ENCODE results near the gene KCNN3.

Gene KCNN3

DNA sequence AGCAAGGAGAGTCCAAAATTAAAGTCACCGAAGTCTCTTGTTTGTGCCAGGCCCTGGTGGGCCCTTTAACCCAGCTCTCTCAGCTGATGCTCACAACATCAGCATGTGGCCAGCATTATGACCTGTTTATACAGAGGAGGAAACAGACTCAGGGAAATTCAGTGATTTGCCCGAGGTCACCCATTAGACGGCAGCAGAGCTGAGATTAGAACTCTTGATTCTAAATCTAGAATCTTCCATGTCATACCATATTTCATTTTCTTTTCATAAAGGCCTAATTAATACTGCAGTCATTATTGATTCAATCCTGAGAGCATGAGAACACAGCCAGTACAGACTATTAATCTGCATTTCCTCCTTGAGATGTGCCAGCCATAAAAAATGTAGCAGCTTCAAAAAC lies 63.7 kb downstream of the KCNN3 start:
- DNase-seq, result no peak
- in situ Hi-C loops (cut with MboI; ENCODE audit: low pct_unique_long_range_greater_than_20kb, low sequenced_read_pairs), result no loop called here

DNA sequence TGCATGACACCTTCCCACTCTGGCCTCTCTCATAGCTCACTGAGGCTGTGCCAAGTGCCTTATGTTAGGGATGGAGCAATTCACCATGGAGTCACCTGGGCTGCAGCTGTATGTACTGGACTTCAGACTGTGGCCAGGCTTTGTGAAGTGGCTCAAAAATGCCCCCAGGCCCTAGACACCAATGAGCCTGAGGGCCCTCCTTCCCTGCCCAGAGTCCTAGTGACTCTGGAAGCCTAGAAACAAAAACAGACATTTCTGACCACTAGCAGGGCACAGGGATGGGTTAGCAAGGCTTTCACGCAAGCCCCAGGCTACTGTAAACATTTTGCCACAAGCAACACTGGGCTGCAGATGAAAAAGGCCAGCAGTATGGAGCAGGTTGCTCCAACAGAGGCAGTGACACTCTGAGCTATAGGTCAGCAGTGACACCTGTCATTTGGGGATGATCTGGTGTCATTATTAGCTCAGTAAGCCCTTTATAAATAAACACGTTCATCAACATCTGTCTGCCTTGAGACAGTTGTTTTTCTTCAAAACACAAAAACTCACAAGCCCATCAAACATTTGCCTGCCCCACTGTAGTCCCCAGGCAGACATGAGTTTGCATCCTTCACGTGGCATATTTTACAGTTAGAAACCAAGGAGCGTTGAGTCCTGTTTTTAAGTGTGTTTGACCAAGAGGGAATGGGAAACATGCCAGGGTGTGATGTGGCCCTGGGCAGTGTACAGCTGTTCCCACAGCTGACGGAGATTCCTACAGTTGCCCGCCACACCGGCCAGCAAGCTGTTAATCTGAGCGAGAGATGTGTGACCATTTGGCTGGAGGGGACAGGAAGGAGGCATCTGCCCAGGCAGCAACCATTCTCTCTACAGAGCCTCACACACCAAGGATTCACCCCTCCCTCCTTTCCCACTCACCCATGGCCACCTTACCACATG lies 66.8 kb downstream of the KCNN3 start:
- in situ Hi-C loops (cut with MboI; ENCODE audit: low pct_unique_long_range_greater_than_20kb, low sequenced_read_pairs), result no loop called here
- DNase-seq, result no peak

DNA sequence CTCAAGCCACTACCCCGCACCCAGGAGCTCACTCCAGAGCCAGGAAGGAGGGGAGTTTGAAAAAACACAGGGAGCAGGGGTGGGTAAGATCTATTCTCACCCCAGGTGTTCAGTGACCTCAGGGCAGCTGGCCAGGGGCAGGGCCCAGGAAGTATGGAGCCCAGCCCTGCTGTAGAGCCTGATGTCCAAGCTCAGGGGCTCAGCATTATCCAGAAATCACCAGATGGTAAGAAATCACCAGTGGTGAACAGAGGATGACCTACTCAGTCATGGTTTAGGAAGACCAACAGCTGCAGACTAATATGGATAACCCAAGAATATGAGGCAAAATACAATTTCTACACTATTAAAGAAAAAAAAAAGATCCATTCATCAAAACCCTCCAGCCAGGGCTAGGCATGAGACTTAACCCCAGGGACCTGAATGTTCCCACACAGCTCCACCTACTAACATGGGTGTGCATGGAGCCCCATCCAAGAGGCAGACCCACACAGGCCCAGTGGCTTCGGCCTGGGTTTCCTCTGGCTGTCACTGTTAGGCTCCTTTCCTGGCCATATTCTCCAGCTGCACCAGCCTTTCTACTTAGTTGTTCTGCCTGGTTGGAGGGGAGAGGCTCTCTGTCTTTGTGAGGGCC lies 67.6 kb downstream of the KCNN3 start:
- no peak for DNase-seq
- in situ Hi-C loops (cut with MboI; ENCODE audit: low pct_unique_long_range_greater_than_20kb, low sequenced_read_pairs), result no loop called here

DNA sequence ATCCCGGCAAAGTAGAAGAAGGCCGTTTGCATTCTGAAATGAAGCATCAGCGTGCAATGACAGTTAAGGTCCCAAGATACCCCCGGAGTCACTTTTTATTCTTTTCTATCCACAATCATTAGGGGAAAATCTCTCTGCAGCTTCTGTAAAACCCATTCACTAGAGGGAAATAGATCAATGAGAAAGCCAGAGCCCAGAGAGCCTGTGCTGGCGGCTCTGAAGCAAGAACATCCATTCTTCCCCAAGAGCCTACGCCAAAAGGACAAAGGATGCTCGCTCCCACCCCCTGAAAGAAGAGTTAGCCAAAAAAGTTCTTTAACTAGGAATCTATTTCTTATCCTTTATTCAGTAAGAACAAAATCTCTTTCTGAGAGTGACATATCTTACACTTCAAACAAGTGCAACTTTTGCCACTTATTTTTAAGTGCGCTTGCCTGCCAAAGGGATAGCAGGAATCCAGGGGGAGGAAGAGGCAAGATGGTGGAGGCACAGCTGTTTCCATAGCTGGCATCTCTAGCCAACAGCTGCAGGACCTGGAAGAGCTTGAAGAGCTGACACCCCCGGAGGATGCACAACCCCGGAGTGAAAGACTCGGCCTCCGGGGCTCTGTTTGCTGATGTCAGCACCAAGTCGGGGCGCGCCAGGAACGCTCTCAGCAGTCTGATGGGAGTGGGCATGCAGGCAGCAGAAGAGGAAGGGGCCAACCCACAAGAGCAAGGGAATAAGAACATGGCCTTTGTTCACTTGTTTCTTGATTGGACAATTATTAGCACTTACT lies 68.7 kb downstream of the KCNN3 start:
- in situ Hi-C loops (cut with MboI; ENCODE audit: low pct_unique_long_range_greater_than_20kb, low sequenced_read_pairs), result no loop called here

DNA sequence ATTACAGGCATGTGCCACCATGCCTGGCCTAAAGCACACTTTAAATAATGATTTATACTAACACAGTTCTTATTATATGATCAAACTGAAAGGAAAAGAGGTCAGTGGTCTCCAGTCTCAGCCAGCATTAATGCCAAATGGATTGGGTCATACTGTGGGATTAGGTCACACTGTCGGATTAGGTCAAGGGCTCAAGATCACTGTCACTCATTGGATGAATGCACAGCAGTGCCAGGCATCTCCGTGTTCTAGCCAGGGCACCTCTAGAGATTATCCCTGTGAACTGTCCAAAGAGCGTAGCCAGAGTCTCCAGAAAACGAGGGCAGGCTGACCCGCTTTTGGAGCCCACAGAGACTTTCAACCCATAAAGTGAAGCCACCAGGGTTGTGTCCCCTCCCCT lies 70.9 kb downstream of the KCNN3 start:
- DNase-seq, result no peak
- in situ Hi-C loops (cut with MboI; ENCODE audit: low pct_unique_long_range_greater_than_20kb, low sequenced_read_pairs), result no loop called here

More for the DNA sequence above, 68.7 kb downstream of the KCNN3 start:
- DNase-seq, result no peak

DNA sequence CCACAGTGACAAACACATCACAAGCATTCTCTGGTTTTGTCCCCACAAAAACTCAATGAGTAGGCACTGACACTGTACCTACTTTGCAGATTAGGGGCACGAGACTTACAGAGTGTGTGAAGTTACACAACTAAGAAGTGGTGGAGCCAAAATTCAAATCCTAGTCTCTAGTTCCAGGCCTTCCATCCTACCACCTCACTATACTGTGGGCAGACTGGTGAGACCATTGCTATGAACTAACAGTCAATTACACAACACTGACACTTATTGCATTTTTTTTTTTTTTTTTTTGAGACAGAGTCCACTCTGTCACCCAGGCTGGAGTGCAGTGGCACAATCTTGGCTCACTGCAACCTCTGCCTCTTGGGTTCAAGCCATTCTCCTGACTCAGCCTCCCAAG lies 71.4 kb downstream of the KCNN3 start:
- in situ Hi-C loops (cut with MboI; ENCODE audit: low pct_unique_long_range_greater_than_20kb, low sequenced_read_pairs), result no loop called here
- DNase-seq, result no peak

DNA sequence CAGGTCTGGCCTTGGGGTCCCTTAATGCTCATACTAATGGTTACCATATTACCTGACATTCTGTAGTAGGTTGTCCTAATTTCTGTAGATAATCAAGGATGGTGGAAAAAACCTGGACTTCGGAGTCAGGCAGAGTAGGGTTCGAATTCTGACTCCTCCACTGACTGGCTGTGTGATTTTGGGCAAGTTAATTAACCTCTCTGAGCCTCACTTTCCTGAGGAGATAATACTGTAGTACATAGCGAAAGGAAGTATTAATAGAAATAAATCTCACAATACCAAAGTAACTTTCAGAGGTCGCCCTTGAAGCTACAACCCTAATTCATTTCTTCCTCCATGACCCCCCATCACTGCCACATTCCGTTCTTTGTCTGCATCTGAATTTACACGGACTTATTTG lies 72.9 kb downstream of the KCNN3 start:
- DNase-seq, result no peak
- in situ Hi-C loops (cut with MboI; ENCODE audit: low pct_unique_long_range_greater_than_20kb, low sequenced_read_pairs), result no loop called here

DNA sequence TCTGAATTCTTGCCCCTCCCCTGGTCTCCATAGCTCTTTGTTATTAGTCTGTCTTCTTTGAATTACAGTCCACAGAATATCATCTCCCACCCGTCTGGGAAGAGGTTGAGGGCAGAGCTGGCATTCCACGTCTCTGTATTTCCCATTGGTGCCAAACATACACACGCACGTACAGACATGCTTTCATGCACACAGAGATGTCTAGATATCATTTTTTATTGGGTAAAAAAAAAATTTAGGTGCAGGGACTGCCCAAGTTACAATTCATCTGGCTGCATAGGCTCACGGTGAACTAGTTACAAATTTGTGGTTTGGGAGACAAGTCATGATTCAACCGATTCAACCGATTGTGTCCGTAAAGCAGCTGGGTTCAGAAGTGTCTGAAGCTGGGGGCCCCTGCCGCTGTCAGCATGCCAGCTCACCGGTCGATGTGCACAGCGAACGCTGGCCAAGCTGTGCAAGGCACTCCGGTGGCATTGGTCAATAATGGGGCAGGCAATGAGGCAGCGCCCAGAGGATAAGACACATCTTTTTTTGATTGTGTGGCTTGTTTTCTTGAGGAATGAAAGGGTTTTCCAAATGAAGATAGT lies 73.7 kb downstream of the KCNN3 start:
- DNase-seq, result no peak
- in situ Hi-C loops (cut with MboI; ENCODE audit: low pct_unique_long_range_greater_than_20kb, low sequenced_read_pairs), result no loop called here

DNA sequence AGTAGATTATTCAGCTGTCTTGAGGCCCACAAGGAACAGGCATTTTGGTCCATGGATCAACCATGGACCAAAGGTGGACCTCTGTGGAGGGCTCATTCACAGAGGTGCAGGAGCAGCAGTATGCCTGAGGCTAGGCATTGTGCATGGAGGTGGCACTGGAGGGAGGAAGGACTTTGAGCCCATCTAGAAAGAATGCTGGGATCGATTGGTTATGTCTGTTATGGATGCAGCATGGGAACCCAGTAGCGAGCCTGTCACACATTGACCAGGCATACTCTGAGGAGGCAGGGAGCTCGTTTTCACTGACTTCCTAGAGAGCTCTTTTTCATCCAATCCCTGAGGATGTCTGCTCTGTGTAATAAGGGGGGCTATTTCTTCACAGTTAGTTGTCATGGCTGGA lies 75.5 kb downstream of the KCNN3 start:
- in situ Hi-C loops (cut with MboI; ENCODE audit: low pct_unique_long_range_greater_than_20kb, low sequenced_read_pairs), result no loop called here
- DNase-seq, result no peak

DNA sequence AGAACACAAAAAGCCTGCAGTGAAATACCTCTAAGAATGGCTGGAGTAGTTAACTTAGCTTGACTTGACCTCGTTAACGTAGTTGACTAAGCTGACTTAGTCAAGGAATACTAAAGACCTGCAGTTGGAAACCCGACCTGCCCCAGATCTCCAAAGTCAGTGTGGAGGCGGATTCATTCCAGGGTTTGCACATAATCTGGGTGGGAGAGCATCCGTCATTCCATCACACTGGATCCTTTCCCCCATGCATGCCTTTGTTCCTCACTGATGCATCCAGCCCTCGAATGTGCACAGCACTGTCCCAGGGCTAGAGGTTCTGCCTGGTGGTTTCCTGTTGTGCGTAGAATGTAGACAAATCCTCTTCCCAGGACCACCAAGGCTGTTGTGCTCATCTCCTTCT lies 76.4 kb downstream of the KCNN3 start:
- in situ Hi-C loops (cut with MboI; ENCODE audit: low pct_unique_long_range_greater_than_20kb, low sequenced_read_pairs), result no loop called here
- DNase-seq, result no peak

DNA sequence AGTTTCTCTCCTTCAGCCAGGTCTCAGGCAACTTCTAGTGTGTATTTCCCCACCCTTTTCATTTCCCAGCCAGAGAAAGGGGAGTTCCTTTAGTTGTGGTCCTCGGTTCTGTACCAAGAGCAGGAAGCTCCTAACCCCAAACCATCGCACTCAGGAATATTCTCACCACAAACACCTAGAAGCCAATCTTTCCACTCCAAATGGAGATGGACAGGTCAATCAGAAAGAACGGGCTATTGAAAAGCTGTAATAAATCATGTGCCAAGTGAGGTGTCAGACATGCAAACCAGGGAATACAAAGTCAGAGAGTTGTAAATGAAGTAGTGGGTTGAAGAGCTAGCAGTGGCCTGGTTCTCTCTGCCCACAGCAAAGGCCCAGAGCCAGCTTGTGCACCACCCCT lies 77.2 kb downstream of the KCNN3 start:
- in situ Hi-C loops (cut with MboI; ENCODE audit: low pct_unique_long_range_greater_than_20kb, low sequenced_read_pairs), result no loop called here
- no peak for DNase-seq

DNA sequence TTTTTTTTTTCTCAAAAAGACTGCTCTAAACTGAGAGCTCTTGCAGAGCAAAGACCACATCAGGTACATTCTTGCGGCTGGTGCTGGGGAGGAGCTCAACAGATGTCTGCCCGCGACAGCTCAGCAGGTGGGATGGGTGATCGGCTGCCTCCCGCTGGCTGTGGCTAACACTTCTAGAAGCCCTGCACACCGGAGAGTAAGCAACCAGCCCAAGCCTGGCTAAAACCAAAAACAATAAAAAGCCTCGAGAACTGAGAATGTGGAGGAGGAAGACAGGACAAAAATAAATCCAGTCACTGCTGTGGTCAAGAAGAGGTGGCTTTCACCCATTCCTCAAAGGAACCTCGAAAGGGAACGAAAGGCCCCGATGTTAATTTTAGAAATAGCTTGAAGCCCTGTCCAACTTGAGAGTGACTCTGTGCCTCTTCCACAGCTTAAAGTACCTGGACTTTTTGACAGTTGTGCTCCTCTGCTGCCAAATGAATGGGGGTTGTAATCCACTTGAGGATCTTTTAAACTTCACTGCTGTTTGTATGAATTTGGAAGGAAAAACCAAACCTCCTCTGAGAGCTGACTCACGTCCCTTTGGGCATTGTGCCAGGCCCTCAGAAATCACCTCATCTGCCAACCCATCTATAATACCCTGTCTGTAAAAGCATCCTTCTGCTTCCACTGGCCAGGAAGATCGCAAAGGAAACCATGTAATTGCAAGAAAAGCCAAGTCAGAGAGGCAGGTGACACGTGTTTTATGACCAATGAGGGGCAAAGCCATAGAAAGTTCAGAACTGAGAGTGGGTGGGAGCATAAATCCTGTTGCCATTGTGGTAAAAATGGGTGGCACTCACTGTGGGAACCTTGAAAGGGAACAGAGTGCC lies 78.6 kb downstream of the KCNN3 start:
- peak; percentile 51 for DNase-seq
- in situ Hi-C loops (cut with MboI; ENCODE audit: low pct_unique_long_range_greater_than_20kb, low sequenced_read_pairs), result no loop called here

DNA sequence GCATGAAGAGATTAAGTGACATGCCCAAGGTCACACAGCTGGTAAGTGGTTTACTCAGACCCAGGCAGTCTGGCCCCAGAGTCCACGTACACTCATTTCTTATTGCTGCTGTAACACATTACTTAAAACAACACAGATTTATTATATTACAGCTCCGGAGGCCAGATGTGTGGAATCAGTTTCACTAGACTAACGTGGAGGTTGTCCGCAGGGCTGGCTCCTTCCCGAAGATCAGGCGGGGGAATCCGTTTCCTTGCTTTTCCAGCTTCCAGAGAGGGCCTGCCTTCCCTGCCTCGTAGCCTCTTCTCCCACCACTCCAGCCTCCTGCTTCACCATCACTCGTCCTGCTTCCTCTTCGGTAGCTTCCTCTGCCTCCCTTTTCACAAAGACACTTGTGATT lies 81.2 kb downstream of the KCNN3 start:
- in situ Hi-C loops (cut with MboI; ENCODE audit: low pct_unique_long_range_greater_than_20kb, low sequenced_read_pairs), result no loop called here
- no peak for DNase-seq

DNA sequence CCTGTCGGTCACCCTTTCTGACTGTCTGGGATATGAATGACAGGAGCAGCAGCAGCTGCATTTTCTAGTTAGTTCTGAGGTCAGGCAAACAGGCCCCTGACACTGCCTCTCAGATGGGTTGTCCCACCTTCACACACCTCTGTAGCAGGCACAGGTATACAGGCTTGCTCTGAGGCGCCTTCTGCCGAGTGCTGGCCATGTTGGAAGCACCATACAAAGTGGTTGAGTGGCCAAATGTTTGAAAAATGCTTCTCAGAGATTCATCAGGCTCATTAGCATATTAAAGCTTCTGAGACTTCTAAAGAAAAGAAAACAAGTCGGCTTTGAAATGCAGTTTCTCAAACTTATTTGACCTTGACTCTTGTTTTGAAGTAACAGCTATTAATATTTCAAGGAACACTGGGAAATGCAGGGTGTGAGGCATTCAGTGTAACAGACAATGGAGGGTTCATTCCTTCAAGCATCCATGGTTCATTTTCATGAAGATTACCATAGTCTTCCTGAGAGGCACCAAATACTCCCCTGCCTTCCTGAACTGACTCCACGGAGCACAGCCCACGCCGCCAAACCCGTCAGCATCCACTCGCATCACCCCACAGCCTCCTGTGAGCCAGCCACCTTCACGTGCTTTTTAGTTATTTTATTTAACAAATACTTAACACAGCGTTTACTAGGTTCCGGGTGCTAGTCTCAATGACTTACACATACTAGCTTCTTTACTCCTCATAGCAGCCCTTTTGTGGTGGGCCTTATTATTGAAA lies 81.8 kb downstream of the KCNN3 start:
- in situ Hi-C loops (cut with MboI; ENCODE audit: low pct_unique_long_range_greater_than_20kb, low sequenced_read_pairs), result no loop called here
- DNase-seq, result no peak

DNA sequence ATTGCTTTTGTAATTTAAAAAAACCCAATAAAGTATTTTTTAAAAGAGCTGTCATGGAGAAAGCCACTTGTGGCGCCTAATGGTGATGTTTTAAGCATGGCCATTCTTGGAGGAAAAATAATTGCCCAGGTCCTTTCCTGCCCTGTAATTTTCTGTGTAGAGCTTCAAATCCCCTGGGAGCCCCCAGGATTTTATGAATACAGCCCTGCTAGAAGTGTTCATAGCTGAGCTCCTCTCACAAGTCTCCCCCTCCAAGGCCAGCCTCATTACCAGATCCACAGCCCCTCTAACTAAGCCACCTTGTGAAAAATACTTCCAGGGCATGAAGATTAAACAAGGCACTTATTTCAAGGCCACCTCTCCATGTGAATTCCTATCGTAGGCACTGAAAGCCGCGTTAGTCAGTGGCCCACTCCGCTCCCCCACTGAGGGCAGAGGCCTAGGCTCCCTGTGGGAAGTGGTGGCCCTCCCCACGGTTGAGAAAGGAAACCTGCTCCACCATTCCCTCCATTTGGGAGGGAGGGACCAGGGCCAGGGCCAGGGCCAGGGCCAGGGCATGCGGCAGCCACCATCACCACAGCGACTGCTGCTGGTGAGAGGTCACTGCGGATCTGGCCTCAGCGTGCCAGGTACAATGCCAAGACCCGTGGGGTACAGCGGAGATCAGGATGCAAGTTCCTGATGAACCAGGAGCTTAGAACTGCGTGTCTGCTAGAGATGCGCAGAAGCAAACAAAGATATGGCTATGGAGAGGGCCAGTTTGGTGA lies 83.1 kb downstream of the KCNN3 start:
- DNase-seq, result no peak
- in situ Hi-C loops (cut with MboI; ENCODE audit: low pct_unique_long_range_greater_than_20kb, low sequenced_read_pairs), result no loop called here

DNA sequence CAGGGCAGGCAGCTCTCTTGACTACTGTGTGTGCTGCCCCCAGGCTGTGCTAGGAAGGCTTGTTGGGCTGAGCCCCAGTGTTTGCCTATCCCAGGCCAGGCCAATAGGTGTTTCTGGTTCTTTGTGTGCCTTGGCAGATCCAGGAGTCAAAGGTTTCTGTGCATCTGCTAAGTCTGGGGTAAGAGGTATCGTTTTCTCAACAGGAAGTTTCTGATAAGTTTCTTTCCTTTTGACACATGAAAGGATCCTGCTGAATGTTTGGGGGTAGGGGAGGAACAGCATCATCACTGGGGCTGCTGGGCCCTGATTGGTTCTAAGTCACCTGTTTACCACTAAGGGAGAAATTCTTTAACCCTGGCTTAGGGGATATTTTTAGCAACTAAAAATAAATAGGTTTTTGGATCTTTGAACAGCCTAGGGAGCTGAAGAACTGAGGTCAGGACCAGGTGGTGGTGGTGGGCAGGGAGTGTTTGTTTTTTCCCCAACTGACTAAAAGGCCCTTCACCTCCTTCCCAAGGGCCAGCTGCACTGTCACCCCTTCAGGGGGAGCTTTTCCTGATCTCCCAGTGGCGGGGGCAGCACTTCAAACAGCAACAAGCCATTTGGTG lies 85.1 kb downstream of the KCNN3 start:
- DNase-seq, result no peak
- in situ Hi-C loops (cut with MboI; ENCODE audit: low pct_unique_long_range_greater_than_20kb, low sequenced_read_pairs), result no loop called here

DNA sequence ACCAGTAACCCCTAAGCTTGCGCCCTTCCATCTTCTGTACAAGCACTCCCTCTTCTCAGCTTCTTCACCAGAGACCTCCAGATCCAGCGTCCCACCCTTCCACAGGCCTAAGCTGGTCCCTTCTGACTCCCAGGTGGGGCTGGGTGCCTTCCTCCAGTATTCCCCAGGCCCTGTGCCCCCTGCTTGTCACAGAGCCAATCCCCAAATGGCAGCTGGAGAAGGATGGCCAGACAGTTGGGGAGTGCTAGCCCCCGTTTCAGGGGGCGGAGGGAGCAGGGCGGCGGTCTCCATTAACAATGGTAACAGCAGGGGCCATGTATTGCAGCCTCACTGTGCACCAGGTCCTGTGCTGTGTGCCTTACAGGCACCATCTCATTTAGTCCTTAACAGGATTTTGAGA lies 85.7 kb downstream of the KCNN3 start:
- in situ Hi-C loops (cut with MboI; ENCODE audit: low pct_unique_long_range_greater_than_20kb, low sequenced_read_pairs), result no loop called here
- DNase-seq, result no peak

Measured in KBM-7 (cell line).